GM21423 (cell line): Measurements from ENCODE around the gene RNF13.
"Not testable (repeated sequence)": the region's sequence is repeated elsewhere in the genome, so short reads cannot be mapped to it uniquely, and the experiment has no call there.

Source experiments
- ATAC-seq: cut with Tn5 transposase; IDR thresholded peaks from one replicate; pipeline ENCODE4 v1.9.1; 2021; ENCODE audit warnings: mild to moderate bottlenecking, moderate library complexity; ENCODE audit not compliant: unreplicated experiment

RNF13 gene

GRCh38 chr3:149981979-149982378 lies 169.0 kb downstream of the RNF13 start:
- ATAC-seq = not testable (repeated sequence)

- ATAC-seq = not testable (repeated sequence)
These were observed 170.0 kb downstream of the RNF13 start for GRCh38 chr3:149983053-149983452.

GRCh38 chr3:149983628-149984027 lies 170.6 kb downstream of the RNF13 start:
- no peak for ATAC-seq

- ATAC-seq = no peak
These were observed 176.3 kb downstream of the RNF13 start for GRCh38 chr3:149989307-149989706.

GRCh38 chr3:149990423-149990948 lies 177.5 kb downstream of the RNF13 start:
- no peak for ATAC-seq

- ATAC-seq = no peak
These were observed 179.5 kb downstream of the RNF13 start for GRCh38 chr3:149992416-149993058.

GRCh38 chr3:149998946-149999345 lies 185.9 kb downstream of the RNF13 start:
- no peak for ATAC-seq

GRCh38 chr3:149999421-149999820 lies 186.4 kb downstream of the RNF13 start:
- no peak for ATAC-seq

GRCh38 chr3:150000641-150001040 lies 187.6 kb downstream of the RNF13 start:
- ATAC-seq = no peak

- no peak for ATAC-seq
These were observed 192.5 kb downstream of the RNF13 start for GRCh38 chr3:150005243-150006112.

- no peak for ATAC-seq
These were observed 193.8 kb downstream of the RNF13 start for GRCh38 chr3:150006794-150007193.
